Endothelial cell of umbilical vein (primary cell): ENCODE data around the gene MYADM.

Experiments
- EZH2 ChIP-seq: IDR thresholded peaks from 2 replicates; pipeline ENCODE4 v1.6.1; 2012; ENCODE audit warnings: borderline replicate concordance, low read depth, mild to moderate bottlenecking, moderate library complexity, low read length, inconsistent platforms; ENCODE audit not compliant: severe bottlenecking
- JUN ChIP-seq: IDR thresholded peaks from 2 replicates; pipeline ENCODE4 v1.6.1; 2011; ENCODE audit warnings: borderline replicate concordance, low read depth; ENCODE audit not compliant: insufficient read length, insufficient read depth
- TF ChIP-seq, protein P1 (sequence below), 2 donors: IDR thresholded peaks; 1 replicate in 1 of 2; 2 replicates in 1 of 2; pipeline ENCODE4 v1.5.1; 2011; ENCODE audit warnings: low read length in 2 of 2, mild to moderate bottlenecking in 2 of 2, moderate library complexity in 2 of 2, control low read depth in 1 of 2, inconsistent platforms in 1 of 2, low read depth in 1 of 2; ENCODE audit not compliant: insufficient read depth in 1 of 2; ENCODE audit errors: extremely low read depth in 1 of 2

DNA sequence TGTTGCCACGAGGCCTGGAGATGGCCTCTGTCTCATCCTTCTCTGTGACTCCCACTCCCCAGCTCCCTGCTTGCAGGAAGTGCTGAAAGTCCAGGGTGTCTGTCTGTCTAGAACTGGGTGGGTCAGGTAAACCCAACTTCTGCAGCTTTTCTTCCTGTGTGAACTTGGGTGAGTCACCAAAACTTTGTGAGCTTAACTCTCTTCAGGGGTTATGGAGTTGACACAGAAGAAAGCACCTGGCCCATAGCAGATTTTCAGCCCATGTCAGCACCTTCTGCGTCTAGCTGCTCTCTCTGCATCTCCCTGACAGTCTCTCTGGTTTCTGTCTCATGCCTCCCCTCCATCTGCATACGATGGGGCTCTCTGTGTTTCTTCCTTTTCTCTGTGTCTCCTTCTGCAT is 37.2 kb downstream of the MYADM start:
- TF ChIP-seq, protein P1, sequence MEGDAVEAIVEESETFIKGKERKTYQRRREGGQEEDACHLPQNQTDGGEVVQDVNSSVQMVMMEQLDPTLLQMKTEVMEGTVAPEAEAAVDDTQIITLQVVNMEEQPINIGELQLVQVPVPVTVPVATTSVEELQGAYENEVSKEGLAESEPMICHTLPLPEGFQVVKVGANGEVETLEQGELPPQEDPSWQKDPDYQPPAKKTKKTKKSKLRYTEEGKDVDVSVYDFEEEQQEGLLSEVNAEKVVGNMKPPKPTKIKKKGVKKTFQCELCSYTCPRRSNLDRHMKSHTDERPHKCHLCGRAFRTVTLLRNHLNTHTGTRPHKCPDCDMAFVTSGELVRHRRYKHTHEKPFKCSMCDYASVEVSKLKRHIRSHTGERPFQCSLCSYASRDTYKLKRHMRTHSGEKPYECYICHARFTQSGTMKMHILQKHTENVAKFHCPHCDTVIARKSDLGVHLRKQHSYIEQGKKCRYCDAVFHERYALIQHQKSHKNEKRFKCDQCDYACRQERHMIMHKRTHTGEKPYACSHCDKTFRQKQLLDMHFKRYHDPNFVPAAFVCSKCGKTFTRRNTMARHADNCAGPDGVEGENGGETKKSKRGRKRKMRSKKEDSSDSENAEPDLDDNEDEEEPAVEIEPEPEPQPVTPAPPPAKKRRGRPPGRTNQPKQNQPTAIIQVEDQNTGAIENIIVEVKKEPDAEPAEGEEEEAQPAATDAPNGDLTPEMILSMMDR (IDR thresholded peaks at IDR 0.05; ENCODE audit: extremely low read depth in 1 of 2, insufficient read depth in 1 of 2, low read depth in 1 of 2, low read length in 2 of 2): no peak
- TF ChIP-seq JUN: no peak
- no peak for TF ChIP-seq EZH2
